Stimulated activated CD4-positive, alpha-beta T cell treated with anti-CD3 and anti-CD28 coated beads, TNF-alpha, amount 100 ng/mL, for 24 hours (primary cell): ENCODE measurements around the gene TMC1.
"Not testable (repeated sequence)": the region's sequence is repeated elsewhere in the genome, so short reads cannot be mapped to it uniquely, and the experiment has no call there.

Source experiments
- DNase-seq, 3 experiments: peaks; one replicate each; pipeline ENCODE4 v3.0.0-alpha.2; 2020; ENCODE audit warnings: low read depth in 3 of 3

Gene TMC1

DNA sequence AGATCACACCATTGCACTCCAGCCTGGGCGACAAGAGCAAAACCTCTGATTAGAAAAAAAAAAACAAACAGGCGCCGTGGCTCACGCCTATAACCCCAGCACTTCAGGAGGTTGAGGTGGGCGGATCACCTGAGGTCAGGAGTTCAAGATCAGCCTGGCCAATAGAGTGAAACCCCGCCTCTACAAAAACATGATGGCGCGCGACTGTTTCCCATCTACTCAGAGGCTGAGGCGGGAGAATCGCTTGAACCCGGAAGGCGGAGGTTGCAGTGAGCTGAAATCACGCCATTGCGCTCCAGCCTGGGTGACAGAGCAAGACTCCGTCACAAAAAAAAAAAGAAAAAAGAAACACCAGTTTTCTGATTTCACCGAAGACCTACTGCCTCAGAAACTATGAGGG is at the start of gene TMC1:
TSS of gene TMC1 (plus strand) at position 193 of the 400 bp plus-strand sequence. CDS start 127,041 bp downstream, outside the sequence.
- DNase-seq = not testable (repeated sequence)

DNA sequence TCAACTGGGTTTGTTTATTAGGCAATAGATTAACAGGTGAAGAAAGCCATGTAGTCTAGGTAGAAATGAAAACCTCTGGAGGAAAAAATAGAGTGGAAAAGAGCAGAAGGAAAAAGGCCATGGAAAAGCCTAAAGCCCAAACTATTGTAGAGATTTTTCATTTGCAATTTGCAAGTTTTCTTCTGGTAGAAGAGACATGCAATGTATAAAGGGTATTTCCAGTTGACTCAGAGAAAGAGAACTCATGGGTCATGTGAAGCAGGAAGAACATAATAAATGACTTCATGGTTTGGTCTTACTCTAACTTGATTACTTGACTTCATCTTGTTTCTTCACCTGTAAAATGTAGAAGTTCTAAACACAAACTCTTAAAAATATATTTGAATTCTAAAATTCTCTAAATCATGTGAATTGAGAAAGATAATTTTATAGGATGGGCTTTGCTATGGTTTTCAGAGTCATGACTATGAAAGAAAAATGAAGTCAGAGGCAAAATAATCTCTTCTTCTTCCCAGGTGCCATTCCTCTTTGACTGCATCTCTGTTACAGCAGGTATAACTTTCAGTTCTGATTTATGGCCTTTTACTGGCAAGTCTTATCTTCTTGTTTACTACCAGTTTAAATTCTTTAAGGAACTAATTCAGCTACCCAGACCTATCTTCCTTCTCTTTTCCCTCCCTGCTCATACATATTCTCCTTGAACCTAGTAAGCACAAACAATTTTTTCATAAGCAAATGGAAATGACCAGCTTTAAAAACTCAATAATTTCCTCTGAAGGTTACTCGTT is 47.7 kb upstream of the TMC1 start:
- DNase-seq = no peak

DNA sequence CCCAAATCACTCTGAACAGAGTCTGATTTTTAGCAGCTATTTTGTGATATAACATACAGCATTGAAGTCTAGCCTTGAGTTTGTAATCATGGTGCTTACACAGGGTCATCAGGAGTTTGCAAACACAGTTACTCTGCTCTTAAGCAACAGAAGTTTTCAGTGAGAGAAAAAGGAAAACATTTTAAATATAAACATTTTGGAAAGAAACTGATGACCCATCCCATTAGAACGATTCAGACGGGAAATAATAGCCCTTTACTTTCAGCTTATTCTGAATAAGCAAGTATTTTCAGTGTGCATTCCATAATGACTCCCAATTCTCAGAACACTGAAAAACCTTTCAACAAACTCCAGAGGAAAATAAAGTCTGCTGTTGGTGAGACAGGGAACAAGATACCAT is 46.7 kb upstream of the TMC1 start:
- DNase-seq = no peak

DNA sequence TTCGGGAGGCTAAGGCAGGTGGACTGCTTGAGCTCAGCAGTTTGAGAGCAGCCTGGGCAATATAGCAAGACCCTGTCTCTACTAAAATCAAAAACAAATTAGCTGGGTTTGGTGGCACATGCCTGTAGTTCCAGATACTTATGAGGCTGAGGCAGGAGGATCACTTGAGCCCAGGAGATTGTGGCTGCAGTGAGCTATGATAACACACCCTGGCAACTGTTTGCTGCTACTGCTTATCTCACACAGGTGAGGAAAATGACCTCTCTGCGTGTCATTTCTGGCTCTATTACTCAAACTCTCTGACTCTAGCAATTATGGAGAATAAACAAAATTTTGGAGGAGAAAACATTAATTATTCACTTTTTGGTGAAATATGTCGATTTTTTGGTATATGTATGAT is 45.3 kb upstream of the TMC1 start:
- no peak for DNase-seq

DNA sequence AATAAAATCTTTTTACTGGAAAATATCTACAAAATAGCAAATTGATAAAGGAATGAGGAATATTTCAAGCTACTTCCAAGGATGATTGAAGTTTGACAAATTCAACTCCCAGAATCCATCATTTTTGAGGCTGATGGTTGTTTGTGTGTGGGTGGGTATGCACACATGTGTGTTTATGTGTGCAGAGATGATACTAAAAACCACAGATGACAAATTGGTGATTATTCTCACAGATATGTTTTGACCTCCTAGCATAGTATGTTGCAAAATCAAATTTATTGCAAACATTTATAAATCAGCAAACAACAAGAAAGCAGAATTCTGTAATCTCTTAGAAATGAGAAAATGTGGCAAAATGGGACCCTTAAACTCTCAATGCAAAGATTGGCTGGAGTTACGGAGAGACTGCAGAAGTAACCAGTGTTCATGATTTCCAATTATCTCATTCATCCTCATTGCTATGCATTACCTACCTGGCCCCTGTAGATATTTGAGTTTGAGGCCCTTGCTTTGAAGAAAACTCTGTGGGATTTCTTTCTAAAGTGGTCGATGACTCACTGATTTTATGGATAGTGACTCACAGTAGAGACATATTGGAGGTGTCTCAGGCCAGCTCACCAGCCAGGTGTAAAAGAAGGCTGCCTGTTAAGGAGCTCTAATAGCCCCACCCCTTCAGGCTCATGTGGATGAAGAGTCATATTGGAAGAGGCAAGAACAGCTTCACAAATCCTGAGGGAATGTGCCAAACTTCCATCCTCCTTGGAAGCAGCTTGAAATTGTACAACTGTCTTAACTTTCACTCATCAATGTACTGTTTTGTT is 44.6 kb upstream of the TMC1 start:
- DNase-seq = peak; percentile 28 to 33 (median 32)

DNA sequence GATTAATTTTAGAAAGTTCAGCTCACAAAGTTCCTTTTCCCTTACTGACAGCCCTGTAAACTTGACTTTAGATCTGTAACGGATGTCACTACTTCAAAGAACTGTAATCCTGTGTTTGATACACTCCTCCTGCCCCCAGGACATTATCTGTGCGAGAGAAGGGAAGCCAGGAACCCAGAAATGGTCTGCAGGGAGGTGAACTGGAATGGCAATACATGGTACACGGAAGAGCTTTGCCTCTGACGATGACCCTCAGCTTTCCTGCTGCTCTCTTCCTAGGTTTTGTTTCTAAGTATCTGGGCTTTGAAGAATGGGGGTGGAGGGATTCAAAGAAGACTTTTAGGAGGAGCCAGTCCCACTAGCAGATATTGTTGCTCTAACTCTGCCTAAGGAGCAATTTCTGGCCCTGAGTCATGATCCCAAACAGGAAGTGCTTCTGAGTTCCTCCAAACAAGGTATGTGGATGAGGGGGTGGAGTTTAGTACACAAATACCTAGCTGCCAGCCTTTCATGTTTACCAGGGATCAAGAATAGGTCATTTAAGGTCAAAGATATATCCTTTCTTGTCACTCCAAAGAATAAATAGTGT is 43.4 kb upstream of the TMC1 start:
- DNase-seq = no peak

DNA sequence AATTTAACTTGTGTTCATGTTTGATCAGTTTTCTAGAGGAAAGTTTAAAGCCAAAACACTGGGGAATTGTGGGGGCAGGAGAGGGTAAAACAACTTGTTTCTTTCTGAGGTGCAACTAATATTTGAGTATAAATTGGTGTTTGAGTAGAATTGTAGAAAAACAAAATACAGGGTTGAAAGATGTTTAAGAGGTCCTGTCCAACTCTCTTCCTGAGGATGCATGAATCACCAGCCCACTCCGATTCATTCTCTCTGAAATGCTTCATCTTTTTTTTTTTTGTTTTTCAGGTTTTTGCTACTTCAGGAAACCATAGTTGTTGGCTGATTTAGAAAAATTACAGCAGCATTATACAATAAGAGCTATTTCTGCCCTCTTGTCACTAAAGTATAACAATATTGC is 42.4 kb upstream of the TMC1 start:
- DNase-seq = no peak

DNA sequence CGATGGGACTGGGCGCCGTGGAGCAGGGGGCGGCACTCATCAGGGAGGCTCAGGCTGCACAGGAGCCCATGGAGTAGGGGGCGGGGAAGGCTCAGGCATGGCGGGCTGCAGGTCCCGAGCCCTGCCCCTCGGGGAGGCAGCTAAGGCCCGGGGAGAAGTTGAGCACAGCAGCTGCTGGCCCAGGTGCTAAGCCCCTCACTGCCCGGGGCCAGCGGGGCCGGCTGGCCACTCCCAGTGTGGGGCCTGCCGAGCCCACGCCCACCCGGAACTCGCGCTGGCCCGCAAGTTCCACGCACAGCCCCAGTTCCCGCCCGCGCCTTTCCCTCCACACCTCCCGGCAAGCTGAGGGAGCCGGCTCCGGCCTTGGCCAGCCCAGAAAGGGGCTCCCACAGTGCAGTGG is 41.1 kb upstream of the TMC1 start:
- not testable (repeated sequence) for DNase-seq

DNA sequence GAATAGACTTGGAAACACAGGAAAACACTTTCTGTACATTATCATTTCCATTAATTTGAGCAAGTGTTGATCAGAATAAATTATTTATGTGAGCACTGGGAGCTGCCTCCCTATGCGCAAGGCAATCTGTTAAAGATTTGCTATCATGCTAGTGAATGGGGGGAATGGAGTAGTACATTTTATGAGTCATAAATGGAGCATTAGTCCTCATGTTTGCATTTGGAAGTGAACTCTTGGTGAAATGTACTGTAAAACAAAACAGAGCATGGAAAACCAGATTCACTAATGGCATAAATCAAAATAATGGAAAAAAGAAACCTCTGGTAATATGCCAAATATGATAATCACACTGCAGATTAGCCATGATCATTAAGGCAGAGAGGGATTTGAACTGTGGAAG is 40.5 kb upstream of the TMC1 start:
- no peak for DNase-seq

DNA sequence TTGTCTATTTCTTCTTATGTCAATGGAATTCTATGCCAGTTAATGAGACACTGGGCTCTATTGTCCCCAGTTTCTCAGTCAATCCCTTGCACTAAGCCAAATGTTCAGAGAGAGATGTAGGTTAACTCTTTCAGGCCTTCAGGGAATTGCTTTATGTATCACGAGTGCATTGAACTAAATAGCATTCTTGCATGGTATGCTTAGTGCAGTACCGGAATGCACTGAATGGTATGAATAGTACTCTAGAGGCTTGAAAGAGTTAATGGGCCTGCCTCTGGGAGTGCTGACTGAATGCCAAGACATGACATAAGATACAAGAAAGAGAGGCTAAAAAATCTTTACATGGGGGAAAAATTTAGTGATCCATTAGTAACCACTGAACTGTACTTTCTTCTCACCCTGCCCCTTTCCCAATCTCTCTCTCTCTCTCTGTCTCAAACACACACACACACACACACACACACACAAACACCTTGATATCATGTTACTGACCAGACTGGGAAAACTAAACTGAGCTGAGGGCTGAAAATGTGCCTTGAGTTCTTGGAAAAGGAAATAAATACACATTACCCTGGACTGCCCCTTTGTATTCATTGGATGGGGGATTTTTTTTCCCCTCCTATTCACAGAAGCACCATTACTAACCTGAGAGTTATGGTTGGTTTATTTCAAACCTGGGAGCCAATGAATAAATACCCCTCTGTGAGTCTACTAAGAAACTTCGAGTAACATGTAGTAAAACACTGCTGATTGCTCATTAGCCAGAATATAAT is 35.4 kb upstream of the TMC1 start:
- no peak for DNase-seq

DNA sequence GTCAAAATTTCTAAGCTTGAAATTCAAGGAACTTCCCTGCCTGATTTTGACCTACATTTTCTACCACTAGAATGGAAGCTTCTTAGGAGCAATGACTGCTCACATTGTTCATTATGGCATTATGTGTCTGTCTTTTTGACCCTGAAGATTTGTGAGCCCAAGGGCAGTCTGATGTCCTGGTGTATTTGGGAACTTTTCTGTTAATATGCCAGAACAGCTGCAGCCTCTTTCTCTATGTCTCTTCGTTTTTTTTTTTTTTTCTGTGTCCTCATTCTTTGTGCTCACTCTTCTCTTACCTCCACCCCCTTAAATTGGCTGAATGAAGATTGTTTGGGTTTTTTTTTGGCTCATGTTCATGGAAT is 34.8 kb upstream of the TMC1 start:
- no peak for DNase-seq

DNA sequence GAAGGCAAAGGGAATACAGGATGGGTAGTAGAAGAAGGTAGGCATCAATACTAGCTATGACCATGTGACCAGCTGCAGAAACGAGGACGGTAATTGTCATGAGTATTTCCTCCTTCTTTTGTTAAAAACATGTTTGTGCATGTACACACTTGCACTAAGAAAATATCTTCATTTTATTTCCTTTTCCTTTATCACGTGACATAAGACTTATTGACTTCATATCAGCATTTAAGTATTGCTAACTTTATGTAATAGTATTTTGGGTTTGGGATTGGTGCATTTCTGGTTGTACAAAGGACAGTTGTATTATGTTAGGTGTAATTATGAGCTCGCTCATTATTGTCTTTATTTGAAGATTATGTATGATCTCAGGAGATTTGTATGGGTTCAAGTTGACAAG is 33.7 kb upstream of the TMC1 start:
- not testable (repeated sequence) for DNase-seq

DNA sequence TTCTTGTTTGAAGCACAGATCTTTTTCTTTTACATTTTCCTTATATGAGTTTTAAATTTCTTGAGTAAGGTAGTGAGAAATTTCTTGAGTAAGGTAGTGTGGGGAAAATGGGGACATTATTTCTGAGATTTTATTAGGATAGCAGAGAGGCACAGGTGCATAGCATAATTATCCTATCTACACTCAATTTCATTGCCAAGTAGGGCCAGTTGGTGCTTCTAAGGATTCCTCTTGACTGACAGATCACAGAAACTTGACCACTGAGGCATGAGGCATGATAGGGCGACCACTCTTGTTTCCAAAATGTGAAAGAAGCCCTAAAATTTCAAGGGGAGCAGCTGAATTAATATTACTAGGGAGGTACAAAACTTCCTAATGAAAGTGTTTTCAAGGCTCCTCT is 31.4 kb upstream of the TMC1 start:
- DNase-seq = no peak

DNA sequence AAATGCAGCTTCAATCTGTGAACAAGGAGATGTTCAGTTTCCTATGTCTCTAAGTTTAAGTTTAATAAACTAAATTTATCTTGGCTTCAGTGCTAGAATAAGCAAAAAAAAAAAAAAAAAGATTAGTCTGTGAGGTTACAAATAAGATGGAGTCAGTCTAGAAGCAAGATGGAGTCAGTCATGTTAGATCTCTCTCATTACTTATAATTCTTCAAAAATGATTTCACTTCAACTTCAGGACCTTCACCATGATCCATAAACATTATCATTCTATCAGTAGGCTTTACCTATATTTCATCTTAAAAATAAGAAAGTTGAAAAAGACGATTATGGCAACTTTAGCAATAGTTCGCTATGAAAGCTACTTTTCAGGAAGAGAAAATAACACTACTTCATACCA is 30.2 kb upstream of the TMC1 start:
- no peak for DNase-seq

DNA sequence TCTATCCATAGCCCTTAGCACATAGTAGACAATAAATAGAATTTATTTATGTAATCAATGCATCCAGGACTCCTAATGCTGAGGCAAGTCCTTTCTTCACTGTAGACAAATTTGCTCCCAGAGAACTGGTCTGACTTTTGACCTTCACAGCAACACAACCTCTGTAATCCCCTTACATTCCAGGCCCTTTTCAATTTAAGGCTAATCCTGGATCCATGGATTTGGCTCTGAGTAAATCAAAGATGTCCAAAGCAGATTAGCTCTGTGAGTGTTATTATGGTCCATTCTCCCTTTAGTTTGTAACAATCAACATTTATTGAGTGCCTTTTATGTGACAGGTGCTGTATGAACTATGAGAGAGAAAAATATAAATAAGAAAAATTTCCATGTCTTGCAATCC is 27.4 kb upstream of the TMC1 start:
- no peak for DNase-seq

DNA sequence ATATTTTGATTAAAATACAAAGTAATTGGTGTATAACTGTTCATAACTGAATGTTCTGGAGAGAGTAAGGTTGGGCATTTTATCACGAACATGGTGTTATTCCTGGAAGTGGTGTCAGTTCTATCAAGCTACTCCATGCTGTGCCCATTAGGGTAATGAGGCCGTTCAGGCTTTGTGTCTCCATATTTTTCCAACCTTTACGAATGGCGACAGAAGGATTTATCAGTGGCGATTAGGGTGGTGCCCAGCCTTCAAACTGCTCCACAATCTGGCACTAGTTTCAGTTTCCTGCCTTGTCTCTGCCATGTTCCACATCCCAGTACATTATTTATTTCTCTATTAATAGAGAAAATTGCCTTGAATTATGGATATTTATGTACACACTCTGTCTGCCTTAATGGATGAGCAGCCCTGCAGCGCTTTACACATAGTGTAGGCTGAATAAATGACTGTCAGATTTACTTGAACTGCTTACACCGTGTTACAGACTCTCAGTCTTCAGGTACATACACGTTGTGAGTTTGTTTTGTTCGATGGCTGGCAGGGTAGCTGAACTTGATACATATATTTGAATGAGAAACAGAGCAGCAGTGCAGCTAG is 23.9 kb upstream of the TMC1 start:
- no peak for DNase-seq

DNA sequence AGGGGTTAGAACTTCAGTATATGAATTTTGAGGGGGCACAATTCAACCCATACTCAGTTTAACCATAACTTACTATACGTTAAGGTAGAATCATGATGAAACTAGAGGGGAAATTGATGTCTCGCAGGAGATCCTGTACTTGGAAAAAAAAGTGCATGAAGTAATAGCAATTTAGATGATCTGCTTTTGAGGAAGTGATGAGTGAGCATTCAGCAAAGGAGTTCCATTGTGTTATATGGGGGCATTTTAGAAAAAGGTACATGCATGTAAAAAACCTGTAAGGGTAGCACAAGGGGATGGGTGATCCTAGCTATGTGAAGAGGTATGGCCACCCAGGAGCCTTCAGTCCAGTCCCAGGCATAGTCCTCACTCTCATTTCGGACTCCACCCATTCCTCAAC is 14.8 kb upstream of the TMC1 start:
- no peak for DNase-seq

DNA sequence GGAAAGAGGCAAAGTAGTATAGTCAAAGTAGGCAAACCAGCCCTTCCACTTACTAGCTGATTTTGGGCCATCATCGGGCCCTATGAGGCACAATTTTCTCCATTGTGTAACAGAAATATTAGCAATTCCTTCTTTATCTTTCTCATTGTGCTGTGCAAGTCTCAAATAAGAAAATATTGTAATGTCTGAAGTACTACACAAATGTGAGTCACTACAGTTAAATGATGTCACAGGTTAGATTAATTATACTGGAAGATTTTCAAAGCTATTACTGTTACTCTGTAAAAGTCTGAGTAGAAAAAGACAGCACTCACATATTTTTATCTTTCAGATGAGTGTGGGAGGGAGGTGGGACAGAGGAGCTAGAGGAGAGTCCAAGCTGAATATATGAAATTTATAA is 12.4 kb upstream of the TMC1 start:
- no peak for DNase-seq

DNA sequence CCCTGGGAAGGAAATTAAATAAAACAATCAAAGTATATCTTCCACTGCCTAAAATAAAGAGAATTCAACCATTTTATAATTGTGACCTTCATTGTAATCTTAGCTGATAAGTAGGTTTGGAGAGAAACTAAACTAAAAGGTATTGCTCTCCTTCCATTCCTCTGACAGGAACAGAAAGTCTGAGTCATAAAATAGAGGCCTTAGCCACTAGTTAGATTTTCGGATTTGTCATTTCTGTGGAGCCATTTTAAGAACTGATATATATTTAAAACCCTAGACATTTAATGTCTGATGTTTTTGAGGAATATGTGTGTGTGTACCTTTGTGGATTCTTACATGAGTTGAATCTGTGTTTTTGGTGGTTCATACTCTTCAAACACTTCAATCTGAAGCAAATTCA is 11.8 kb upstream of the TMC1 start:
- no peak for DNase-seq

DNA sequence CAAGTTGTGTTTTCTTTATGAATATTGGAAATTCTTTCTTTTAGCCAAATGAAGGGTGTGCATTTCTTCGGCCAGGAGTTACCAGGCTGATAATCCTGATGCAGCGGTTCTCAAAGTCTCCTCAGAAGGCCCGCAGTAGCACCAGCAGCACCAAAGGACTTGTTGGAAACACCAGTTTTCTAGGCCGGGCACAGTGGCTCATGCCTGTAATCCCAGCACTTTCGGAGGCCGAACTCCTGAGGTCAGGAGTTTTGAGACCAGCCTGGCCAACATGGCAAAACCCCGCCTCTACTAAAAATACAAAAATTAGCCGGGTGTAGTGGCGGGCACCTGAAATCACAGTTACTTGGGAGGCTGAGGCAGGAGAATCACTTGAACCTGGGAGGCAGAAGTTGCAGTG is 397 bp upstream of the TMC1 start:
- DNase-seq = not testable (repeated sequence)

DNA sequence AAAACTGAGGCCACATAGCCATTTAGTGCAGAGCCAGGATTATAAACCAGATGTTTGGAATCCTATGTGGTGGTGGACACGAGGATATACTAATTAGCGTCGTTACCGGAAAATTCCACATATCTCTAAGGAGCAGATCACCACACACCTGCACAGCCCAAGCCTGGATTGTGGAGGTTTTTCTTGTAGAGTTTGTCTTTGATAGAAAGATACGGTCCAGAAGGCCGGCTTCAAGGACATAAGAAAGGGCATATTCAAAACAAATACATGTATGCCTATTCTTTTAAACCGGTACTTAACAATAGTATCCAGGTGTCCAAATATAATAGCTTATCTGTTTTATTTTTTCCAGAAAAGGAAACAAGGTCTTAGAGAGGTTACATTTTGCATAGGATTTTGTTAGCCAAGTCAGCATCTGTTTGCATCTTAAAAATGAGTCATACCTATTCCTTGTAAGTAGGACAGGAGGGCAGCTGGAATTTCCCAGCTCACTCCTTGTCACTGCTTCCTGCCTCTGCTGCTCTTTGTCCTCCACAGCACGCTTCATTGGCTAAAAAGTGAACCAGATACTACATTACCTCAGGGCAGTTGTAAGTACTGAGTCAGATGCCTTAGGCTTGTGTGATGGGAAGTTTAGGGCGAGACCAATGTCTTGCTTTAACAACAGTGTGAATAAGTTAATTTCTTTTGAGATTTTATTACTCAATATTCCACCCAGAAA is 3.6 kb downstream of the TMC1 start:
- DNase-seq = peak; percentile 5 to 21 (median 19)
